GM12878 (cell line): ENCODE results near the gene MYL12B. TPM values are rescaled to one million over a fixed set of nuclear protein-coding genes. Genes with fewer than 3 reads are reported as not detected.
A peak's percentile ranks its signal among the peaks of the same experiment; 100 is the strongest.

Experiments
- ATAC-seq: fragments of 200-7000 bp; cut with Tn5 transposase; 3 replicates; pipeline ENCODE4 v1.9.1; 2020; ENCODE audit warnings: mild to moderate bottlenecking, moderate library complexity
- BruUV-seq: library from RNA; stranded (reverse); fragments of 400-500 nt; replicated peaks from 2 replicates; lab custom pipeline; 2021; lab: Mats Ljungman, UMichigan
- CTCF ChIA-PET: fragments of 300-600 bp; sonication (Branson Sonifier 250); formaldehyde crosslinking; extraction: SDS; loops from one replicate; lab custom pipeline; 2021; ENCODE audit warnings: inconsistent platforms; lab: Yijun Ruan, JAX
- POLR2A ChIA-PET: fragments of 350-600 bp; formaldehyde crosslinking; extraction: SDS; loops from one replicate; lab custom pipeline; 2021; ENCODE audit warnings: inconsistent platforms; lab: Charles Lee
- RAD21 ChIA-PET: fragments of 300-600 bp; sonication (Branson Sonifier 250); formaldehyde crosslinking; loops from one replicate; lab custom pipeline; 2023; ENCODE audit warnings: antibody characterized with exemption; ENCODE audit not compliant: unreplicated experiment; lab: Charles Lee
- SMC1A ChIA-PET: fragments of 300-600 bp; sonication (Branson Sonifier 250); formaldehyde crosslinking; loops from one replicate; lab custom pipeline; 2023; ENCODE audit not compliant: unreplicated experiment, uncharacterized antibody; lab: Charles Lee
- DNase-seq: peaks from one replicate; pipeline ENCODE4 v3.0.0-alpha.2; 2011; ENCODE audit warnings: low read depth, low spot score
- FAIRE-seq: peaks from 3 replicates; lab custom pipeline; 2011; peaks lifted over from hg19 to GRCh38; lab: Jason Lieb, UNC
- H2AFZ ChIP-seq: 2 replicates; pipeline ENCODE4 v1.6.0; 2011; ENCODE audit warnings: low read depth, low read length, control low read depth; ENCODE audit not compliant: control insufficient read depth
- H3K27ac ChIP-seq: 2 replicates; pipeline ENCODE4 v1.5.1; 2011; ENCODE audit warnings: control low read depth; ENCODE audit not compliant: control insufficient read depth, insufficient read depth
- H3K27me3 ChIP-seq, 2 experiments: replicated peaks in 1 of 2; 2 replicates each; pipeline versions ENCODE4 v1.6.0 to v1.6.1; 2011; ENCODE audit warnings: low read length in 1 of 2; ENCODE audit not compliant: control insufficient read depth in 2 of 2, insufficient read depth in 2 of 2
- H3K36me3 ChIP-seq, 2 experiments: 2 replicates each; pipeline ENCODE4 v1.5.1; 2011; ENCODE audit warnings: low read length in 1 of 2; ENCODE audit not compliant: control insufficient read depth in 2 of 2, insufficient read depth in 2 of 2
- H3K4me1 ChIP-seq: 2 replicates; pipeline ENCODE4 v1.6.1; 2011; ENCODE audit warnings: mild to moderate bottlenecking, low read length, moderate library complexity, mixed read lengths; ENCODE audit not compliant: control insufficient read depth, insufficient read depth
- H3K4me2 ChIP-seq: 2 replicates; pipeline ENCODE4 v1.6.0; 2011; ENCODE audit warnings: control low read depth; ENCODE audit not compliant: control insufficient read depth, insufficient read depth
- H3K4me3 ChIP-seq: fragments of 200-600 bp; sonication (generic); 2 replicates; pipeline ENCODE4 v1.5.1; 2016
- H3K79me2 ChIP-seq: 2 replicates; pipeline ENCODE4 v1.6.0; 2011; ENCODE audit warnings: low read length; ENCODE audit not compliant: control insufficient read depth, insufficient read depth
- H3K9ac ChIP-seq: 2 replicates; pipeline ENCODE4 v1.8.0; 2011; ENCODE audit warnings: low read length, control low read depth, mixed read lengths; ENCODE audit not compliant: control insufficient read depth, insufficient read depth
- H3K9me3 ChIP-seq: replicated peaks from 3 replicates; pipeline ENCODE4 v1.5.1; 2011; ENCODE audit warnings: mild to moderate bottlenecking, low read length; ENCODE audit not compliant: control insufficient read depth, insufficient read depth
- H4K20me1 ChIP-seq: 2 replicates; pipeline ENCODE4 v1.6.0; 2011; ENCODE audit not compliant: control insufficient read depth, insufficient read depth
- LARP7 ChIP-seq: fragments of 450-650 bp; IDR thresholded peaks from 2 replicates; pipeline ENCODE4 v1.6.1; 2017; ENCODE audit warnings: mild to moderate bottlenecking
- MEF2A ChIP-seq: IDR thresholded peaks from 2 replicates; pipeline ENCODE4 v1.6.1; 2011; ENCODE audit warnings: low read depth, mild to moderate bottlenecking, low read length, moderate library complexity; ENCODE audit not compliant: insufficient read depth
- PBX3 ChIP-seq: IDR thresholded peaks from 2 replicates; pipeline ENCODE4 v1.6.1; 2011; ENCODE audit warnings: mild to moderate bottlenecking, low read depth, low read length, moderate library complexity; ENCODE audit not compliant: insufficient replicate concordance
- WGBS: methylation state at CpG from one replicate; pipeline ENCODE4 v1.1.6; 2016; ENCODE audit warnings: low lambda C conversion rate; ENCODE audit not compliant: insufficient replicate concordance, insufficient coverage; ENCODE audit errors: missing lambda C conversion rate; 5-methylcytosine and 5-hydroxymethylcytosine counted together
- in situ Hi-C: fragments of 300-500 bp; cut with MboI; formaldehyde crosslinking; loops from 9 replicates; pipeline ENCODE4 v1.14.3; 2018; ENCODE audit warnings: mixed read lengths
- intact Hi-C: fragments of 100-400 bp; cut with micrococcal nuclease; formaldehyde crosslinking; loops from one replicate; pipeline ENCODE4 v1.14.2; 2022; ENCODE audit not compliant: unreplicated experiment
- polyA plus RNA-seq, 11 experiments: library from polyadenylated mRNA; depleted of rRNA in 4 of 11; unstranded in 6 of 11; stranded (reverse) in 5 of 11; fragments of >200 nt; fragmentation: Nextera tagmentation in 4 of 11; fragmentation: Illumina TruSeq in 1 of 11; extraction: Ambion mirVana in 4 of 11; extraction: Trizol in 1 of 11; gene quantifications; 1 replicate in 1 of 11; 2 replicates in 10 of 11; pipeline versions ENCODE4 v1.2.1 to v1.2.3, GENCODE V29; 2011 to 2016; ENCODE audit warnings: inconsistent platforms in 2 of 11, missing spikeins in 2 of 11, low read depth in 1 of 11
- total RNA-seq, 4 experiments: library from RNA; depleted of rRNA in 3 of 4; stranded (reverse); fragments of >200 nt in 3 of 4; fragmentation: Illumina TruSeq in 1 of 4; extraction: Trizol in 1 of 4; gene quantifications; 2 replicates each; pipeline versions ENCODE4 v1.2.1 to v1.2.3, GENCODE V29; 2013 to 2021

Gene MYL12B
- total and polyA plus RNA-seq, 10 of the 15 experiments (the other 5 are each of a cell fraction or from before 2014, with no cell fraction given), result 179 to 739 (median 400) TPM

DNA sequence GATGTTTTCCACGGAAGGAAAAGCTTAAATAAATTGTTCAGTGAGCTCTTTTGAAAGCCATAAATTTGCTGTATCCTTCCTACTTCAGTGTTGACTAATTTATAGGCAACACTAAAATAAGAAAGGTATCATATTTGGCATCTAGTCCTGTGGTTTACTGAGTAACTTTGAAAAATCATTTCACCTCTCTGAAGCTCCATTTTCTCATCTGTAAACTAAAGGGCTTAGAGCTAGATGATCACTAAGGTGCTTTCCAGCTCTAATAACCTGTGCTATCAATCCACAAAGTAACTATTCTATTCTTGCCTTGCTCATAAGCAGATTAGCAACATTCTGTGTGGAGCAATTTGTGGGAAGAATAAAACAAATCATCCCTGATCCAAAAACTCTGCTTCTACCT is 38.6 kb upstream of the MYL12B start:
- POLR2A ChIA-PET, result interaction anchor here (1.1 kb wide), 1 partner anchor 23 kb away, joined by 3 read pairs; no protein-coding TSS in a partner anchor
- CTCF ChIA-PET, result interaction anchor here (0.8 to 1.4 kb wide), 5 partner anchors 15 to 94 kb away, joined by 3 to 8 read pairs (median 3); no protein-coding TSS in a partner anchor
- in situ Hi-C loops (no loop called here), intact Hi-C loops (no loop called here)
- ATAC-seq (peak; percentile 47), FAIRE-seq (no peak), DNase-seq (no peak)
- WGBS, result 8% methylated on average over 1 of the region's 1 CpG
- H3K36me3 ChIP-seq, result no peaks in the 10 kb centered on the region
- BruUV-seq, result no TSS peak
- no peaks in the 10 kb centered on the region for H4K20me1 ChIP-seq
- no peak overlapping the region for H3K9ac ChIP-seq
- H3K4me1 ChIP-seq, result 0 out of 2 replicates have a peak, but pooled peaks cover 2% of the 10 kb centered on the region
- TF ChIP-seq LARP7, result no peak
- 0 out of 2 replicates have a peak, but pooled peaks have one; percentile 11 for TF ChIP-seq MEF2A
- SMC1A ChIA-PET, result interaction anchor here (0.8 to 2.0 kb wide), 4 partner anchors 12 to 48 kb away, joined by 3 to 6 read pairs (median 5); no protein-coding TSS in a partner anchor
- H3K9me3 ChIP-seq, result no peaks in the 10 kb centered on the region
- no peak overlapping the region for H3K4me3 ChIP-seq
- RAD21 ChIA-PET, result no interaction called here
- no peaks in the 10 kb centered on the region for H3K27me3 ChIP-seq
- no peak overlapping the region for H3K4me2 ChIP-seq
- H3K79me2 ChIP-seq, result no peaks in the 10 kb centered on the region
- H2AFZ ChIP-seq, result no peak overlapping the region
- H3K27ac ChIP-seq, result no peak overlapping the region

DNA sequence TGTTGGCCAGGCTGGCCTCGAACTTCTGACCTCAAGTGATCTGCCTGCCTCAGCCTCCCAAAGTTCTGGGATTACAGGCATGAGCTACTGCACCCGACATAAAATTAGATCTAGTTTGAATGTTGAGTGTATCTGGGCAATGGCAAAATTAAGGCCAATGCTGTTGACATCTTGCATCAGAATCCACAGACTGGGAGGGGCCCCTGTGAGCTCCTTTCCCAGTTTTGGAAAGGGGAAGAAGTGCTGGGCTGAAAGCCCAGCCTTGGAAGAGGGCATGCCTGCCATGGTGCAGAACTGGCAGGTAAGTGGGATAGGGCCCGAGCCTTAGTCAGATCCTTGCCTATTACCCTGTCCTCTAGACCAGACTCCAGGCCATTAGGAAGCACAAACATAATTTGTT is 37.7 kb upstream of the MYL12B start:
- ChIA-PET CTCF (interaction anchor here (1.4 to 1.6 kb wide), 2 partner anchors 21 to 73 kb away, joined by 3 to 8 read pairs; no protein-coding TSS in a partner anchor), POLR2A (no interaction called here), RAD21 (no interaction called here), SMC1A (interaction anchor here (1.5 to 2.0 kb wide), 3 partner anchors 13 to 49 kb away, joined by 4 to 6 read pairs (median 6); no protein-coding TSS in a partner anchor)
- 63% methylated on average over 3 of the region's 3 CpGs for WGBS
- Histone ChIP-seq H2AFZ (no peak overlapping the region), H3K36me3 (no peaks in the 10 kb centered on the region), H3K9me3 (no peaks in the 10 kb centered on the region), H3K79me2 (no peaks in the 10 kb centered on the region), H3K4me1 (0 out of 2 replicates have a peak, but pooled peaks cover 2% of the 10 kb centered on the region), H4K20me1 (no peaks in the 10 kb centered on the region), H3K9ac (no peak overlapping the region), H3K27me3 (no peaks in the 10 kb centered on the region), H3K4me2 (no peak overlapping the region), H3K27ac (no peak overlapping the region), H3K4me3 (no peak overlapping the region)
- intact Hi-C loops (no loop called here), in situ Hi-C loops (no loop called here)
- no peak for FAIRE-seq
- ATAC-seq, result no peak
- no peak for DNase-seq
- BruUV-seq, result no TSS peak
- no peak for TF ChIP-seq PBX3
